ENCODE measurements around the gene CARS1.
A peak's percentile ranks its signal among the peaks of the same experiment; 100 is the strongest.

Gene CARS1

DNA sequence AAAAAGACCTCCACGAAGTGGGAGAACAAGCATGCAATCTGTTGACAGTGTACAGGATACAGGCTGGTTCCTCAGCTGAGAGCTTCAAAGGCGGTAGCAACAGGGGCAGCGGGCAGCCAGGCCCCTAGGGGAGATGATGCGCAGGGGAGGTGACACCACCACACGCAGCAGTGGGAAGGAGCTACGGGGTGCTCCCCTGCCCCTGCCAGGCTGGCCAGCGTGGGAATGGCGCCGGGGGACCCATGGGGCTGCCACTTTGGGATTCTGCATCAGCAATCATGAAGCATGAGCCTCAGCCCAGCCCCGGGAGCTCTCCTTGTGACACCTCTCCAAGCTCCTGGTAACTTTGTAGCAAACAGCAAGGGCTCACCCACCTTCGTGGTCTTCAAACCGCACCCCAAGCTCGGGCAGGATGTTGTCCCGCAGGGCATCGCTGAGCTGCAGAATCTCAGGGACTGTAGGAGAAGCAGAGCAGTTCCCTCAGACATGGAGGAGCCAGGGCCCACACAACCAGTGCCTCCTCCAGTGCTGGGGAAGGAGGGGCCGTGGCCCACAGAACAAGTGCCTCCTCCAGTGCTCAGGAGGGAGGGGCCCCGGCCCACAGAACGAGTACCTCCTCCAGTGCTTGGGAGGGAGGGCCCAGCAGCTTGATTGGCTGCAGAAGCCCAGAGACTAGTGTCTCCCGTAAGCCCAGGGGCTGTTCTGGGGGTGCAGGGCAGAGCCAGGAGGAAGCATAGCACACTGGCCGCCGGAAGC, 50.5 kb downstream of the CARS1 start:
- no peak for DNase-seq

GRCh38 chr11:3004481-3004880, 52.7 kb downstream of the CARS1 start:
- no peak for DNase-seq

GRCh38 chr11:3003396-3004231, 53.6 kb downstream of the CARS1 start:
- no peak for DNase-seq

- DNase-seq: no peak
Measured at GRCh38 chr11:3002871-3003270, 54.4 kb downstream of the CARS1 start.

DNA sequence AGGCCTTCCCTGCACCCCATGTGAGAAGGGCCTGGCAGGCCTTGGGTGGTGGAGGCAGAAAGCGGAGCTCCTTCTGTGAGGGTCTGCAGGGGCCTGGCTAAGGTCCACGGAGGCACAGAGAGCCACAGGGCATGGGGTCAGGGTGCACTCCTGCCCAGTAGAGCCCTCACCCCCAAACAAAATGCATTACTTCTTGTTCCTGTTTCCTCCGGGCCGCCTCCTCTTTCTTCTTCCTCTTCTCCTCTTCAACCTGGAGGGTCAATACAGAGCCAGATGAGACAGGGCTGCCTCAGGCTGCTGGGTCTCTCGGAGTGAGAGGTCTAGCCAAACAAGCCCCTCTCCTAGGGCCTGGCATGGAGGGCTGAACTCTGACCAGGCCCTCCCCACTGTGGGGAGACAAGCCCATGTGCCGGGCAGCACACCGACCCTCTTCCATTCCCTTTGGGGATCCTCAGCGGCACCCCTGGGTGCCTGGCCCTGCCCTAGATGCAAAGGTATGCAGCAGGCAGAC, 54.8 kb downstream of the CARS1 start:
- no peak for DNase-seq

- no peak for DNase-seq
Measured at GRCh38 chr11:3001496-3001895, 55.7 kb downstream of the CARS1 start.

- DNase-seq: peak; percentile 89
Measured at GRCh38 chr11:3000032-3000961, 56.9 kb downstream of the CARS1 start.

GRCh38 chr11:2999464-2999998, 57.7 kb downstream of the CARS1 start:
- DNase-seq: no peak

GRCh38 chr11:2998073-2998850, 59.0 kb downstream of the CARS1 start:
- DNase-seq: peak; percentile 54

- no peak for DNase-seq
Measured at GRCh38 chr11:2997406-2997805, 59.8 kb downstream of the CARS1 start.

GRCh38 chr11:2996976-2997375, 60.2 kb downstream of the CARS1 start:
- no peak for DNase-seq

GRCh38 chr11:2995893-2996554, 61.2 kb downstream of the CARS1 start:
- no peak for DNase-seq

- DNase-seq: no peak
Measured at GRCh38 chr11:2995031-2995561, 62.1 kb downstream of the CARS1 start.

DNA sequence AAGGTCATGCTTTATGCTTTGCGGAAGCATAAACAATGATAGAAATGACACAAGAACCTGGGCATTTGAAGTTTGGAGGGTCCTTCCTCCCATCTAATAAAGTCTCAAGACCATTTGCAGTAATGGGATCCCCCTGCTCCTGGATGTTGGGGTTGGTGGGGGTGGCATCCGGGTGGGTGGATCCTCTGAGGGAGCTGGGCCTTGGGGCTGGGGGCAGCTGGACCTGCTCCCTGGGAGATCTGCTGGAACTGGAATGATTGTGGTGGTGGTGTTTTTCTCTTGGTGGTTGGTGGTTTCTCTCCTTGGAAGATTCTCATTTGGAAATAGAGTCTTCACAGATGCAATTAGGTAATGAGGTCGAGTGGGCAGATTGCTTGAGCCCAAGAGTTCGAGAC, 62.9 kb downstream of the CARS1 start:
- DNase-seq: no peak

GRCh38 chr11:2992997-2993325, 64.3 kb downstream of the CARS1 start:
- no peak for DNase-seq

GRCh38 chr11:2992234-2992996, 64.8 kb downstream of the CARS1 start, which contains the start of gene NAP1L4:
Gene NAP1L4, minus strand, starts transcription at chr11:2992329. Its CDS starts 13,109 bp downstream, at chr11:2979220.
- peak; percentile 91 for DNase-seq

- no peak for DNase-seq
Measured at GRCh38 chr11:2991452-2992233, 65.6 kb downstream of the CARS1 start.

DNA sequence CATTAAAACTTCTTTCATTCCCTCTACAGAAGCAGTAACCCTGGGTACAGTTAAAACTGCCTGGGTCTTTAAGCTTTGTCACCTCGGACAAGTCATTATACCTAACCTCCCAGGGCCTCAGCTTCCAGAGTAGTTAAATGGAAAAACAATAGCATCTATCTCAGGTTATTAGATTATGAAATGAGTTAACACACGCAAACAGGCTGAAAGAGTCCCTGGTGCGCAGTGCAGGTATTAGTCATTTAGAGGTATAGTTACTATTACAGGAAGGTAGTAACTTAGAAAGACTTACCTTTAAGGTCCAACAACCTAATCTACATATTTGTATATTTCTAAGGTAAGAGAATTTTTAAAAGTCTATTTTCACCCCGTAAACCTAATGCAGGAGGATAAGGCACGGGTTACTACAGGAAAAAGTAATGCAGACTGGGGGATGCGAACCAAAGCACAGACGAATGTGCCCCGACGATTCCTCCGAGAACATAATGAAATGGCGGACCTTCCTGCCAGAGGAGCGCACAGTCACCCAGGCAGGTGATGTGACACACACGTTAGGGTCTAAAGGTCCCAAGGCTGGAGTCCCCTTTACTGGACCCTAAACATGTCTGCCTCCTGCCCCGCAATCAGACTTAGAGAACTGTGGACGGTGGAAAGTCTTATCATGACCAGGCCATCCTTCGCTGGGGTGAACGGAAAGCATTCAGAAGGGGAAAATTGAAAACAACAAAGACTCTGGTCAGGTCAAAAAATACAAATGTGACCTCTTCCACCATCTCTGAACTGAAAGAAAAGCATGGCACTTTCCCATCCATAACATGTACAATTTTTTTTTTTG, 66.4 kb downstream of the CARS1 start:
- no peak for DNase-seq
